NCI-H1105 treated with DMSO at 0.1 percent for 48 hours (cell line): ENCODE data around the gene ZNRF3.
"Not testable (repeated sequence)": the region's sequence is repeated elsewhere in the genome, so short reads cannot be mapped to it uniquely, and the experiment has no call there.

Experiments used
- DNase-seq: peaks from one replicate; lab custom pipeline; 2025; lab: John Stamatoyannopoulos, UW

The ZNRF3 gene

GRCh38 chr22:28908810-28909209 is 25.4 kb downstream of the ZNRF3 start:
- DNase-seq: not testable (repeated sequence)

DNA sequence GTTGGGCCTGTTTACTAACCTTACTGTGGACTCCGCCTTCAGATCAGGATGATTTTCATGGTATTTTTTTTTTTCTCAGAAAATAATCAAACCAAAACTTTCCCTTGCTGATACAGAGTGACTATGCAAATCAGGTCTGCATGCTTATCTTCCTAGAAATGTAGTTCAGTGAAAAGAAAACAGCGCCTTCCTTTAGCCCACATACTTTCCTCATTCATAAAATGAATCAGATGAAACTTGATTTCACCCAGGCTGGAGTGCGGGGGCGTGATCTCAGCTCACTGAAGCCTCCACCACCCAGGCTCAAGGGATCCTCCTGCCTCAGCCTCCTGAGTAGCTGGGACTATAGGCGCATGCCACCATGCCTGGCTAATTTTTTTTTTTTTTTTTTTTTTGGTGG is 26.0 kb downstream of the ZNRF3 start:
- DNase-seq: no peak

GRCh38 chr22:28910569-28911303 is 27.4 kb downstream of the ZNRF3 start:
- DNase-seq: no peak

DNA sequence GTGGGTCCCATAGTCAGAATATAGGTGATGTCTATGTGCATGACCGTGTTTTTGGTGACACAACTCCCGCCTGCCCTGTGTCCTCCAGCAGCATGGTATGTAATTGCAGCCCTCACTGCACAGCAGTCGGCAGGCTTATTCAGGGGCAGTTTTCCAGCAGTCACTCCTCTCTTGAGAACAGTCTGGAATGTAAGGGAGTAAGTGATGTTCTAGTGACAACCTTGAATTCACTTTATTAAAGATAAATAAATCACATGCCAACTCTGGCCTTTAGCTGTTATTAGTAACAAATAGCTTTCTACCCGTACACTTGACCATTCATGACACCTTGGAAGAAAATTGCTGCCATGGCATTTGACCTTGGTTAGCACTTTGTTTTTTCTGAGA is 27.9 kb downstream of the ZNRF3 start:
- DNase-seq: no peak

DNA sequence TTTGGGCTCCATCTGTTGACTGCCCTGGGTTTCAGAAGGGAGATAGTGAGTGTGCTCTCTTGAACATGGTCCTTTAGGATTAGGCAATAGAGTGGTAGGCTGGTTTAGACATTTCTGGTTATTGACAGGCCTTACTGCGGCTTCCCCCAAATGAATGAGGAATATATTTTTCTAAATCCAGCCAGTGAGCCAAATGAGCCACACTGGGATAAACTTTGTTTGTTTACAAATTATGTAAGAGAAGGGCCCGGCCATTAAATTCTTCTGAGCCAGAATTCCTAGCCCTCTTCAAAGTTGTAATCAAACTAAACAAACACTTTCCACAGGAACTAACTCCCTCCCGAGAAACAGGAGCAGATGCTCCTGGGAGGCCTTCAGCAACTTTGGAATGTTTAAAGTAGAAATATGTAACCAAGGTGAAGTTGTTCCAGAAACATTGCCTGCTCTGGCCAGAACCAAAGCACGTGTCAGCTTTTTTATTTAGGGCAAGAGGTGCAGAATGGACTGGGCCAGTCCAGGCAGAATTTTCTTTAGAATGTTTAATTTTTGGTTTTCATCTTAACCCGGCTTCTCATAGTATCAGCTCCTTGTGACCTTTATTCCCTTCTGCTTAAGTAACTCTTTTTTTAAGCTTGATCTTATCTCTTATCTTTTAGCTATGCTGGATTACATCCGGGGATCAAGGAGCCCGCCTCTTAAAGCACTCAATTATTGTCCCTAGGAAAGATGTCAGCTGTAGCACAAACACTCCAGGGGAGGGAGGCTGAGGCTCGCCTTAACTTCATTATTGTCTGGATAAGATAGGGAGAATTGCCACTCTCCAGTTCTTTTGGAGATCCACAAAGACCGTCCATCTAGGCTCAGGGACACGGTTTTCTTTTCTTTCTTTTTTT is 28.7 kb downstream of the ZNRF3 start:
- DNase-seq: no peak

DNA sequence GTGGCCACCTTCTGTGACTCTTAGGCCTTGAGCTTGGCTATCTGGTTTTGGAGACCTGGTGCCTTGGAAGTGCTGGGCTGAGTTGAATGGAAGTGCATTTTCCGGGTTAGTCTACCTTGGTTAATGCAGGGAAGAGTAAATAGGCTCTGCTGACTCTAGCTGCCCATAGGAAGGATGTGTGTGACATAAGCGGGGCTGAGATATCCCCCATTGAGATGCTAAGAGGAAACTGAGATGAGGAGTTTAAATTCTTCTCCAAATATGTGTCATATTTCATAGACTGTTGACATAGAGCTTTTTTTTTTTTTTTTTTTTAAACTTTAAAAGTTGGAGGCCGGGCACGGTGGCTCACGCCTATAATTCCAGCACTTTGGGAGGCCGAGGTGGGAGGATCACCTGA is 30.8 kb downstream of the ZNRF3 start:
- no peak for DNase-seq

- DNase-seq: no peak
Measured at GRCh38 chr22:28915969-28916368, 32.6 kb downstream of the ZNRF3 start.

DNA sequence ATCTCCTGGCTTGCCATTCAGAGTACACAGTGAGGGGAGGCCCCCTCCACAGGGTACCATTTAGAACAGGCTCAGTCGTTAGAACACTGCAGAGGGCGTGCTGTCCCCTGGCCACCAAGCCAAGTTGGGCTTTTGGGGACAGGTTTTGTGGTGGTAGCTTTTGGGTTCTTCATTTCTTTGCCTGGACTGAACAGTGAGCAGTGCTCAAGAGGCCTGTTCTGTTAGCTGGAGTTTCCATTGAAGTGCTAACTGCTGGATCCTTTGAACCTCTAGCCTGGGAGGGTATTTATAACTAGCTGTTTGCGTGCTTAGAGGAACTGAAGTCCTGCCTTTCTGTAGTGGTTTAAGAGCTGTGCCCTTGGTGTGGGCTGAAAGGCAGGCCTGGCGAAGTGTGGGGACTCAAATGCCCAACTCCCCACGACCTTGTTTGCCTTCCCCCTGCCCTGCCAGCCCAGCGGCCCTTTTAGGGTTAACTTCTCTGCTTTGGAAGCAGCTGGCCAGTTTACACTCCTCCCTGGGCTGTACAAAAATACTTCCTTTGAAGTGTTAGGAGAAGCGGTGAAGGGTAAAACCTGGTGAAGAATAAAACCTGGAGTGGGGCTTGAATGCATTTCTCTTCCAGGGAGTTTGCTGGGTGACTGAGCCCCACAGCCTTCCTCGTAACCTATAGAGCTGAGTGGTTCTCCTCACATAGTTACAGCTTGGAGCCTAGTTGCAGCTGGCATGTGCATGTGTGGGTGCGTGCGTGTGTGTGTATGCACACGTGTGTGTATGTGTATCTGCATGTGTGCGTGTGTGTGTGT is 34.6 kb downstream of the ZNRF3 start:
- peak; percentile 55 for DNase-seq

DNA sequence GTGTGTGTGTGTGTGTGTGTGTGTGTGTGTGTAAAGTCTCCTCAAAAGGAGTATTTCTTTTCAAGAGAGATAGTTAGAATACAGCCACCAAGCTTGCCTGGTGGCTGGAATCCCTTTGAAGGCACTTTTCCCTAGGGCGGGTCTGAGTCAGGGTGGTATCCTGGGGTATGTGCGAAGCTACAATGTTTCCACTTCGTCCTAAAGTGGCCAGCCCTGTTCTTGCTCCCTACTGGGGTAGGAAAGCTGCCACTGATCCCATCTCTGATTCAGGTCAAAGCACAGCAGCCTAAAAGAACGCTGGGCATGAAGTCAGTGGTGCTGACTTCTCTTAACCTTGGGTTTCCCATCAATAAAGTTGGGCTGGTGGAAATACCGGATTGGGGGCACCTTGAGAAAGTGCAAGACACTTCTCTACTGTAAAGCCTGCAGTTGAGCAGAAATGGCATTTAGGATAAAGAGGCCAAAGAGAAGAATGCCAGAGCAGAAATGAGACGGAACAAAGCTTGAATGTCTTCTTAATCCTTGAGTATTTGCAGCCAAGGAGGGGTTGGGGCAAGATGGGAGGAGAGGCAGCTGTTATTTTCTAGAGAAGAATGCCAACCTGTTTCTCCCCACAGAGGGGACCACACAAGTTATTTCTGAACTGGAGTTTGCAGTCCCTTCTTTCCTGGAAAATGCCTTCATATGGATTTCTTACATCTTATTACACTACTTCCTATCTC is 35.3 kb downstream of the ZNRF3 start:
- DNase-seq: no peak

GRCh38 chr22:28920757-28921584 is 37.6 kb downstream of the ZNRF3 start:
- DNase-seq: no peak

GRCh38 chr22:28921585-28921879 is 38.2 kb downstream of the ZNRF3 start:
- no peak for DNase-seq

- no peak for DNase-seq
Measured at GRCh38 chr22:28922540-28923244, 39.3 kb downstream of the ZNRF3 start.

DNA sequence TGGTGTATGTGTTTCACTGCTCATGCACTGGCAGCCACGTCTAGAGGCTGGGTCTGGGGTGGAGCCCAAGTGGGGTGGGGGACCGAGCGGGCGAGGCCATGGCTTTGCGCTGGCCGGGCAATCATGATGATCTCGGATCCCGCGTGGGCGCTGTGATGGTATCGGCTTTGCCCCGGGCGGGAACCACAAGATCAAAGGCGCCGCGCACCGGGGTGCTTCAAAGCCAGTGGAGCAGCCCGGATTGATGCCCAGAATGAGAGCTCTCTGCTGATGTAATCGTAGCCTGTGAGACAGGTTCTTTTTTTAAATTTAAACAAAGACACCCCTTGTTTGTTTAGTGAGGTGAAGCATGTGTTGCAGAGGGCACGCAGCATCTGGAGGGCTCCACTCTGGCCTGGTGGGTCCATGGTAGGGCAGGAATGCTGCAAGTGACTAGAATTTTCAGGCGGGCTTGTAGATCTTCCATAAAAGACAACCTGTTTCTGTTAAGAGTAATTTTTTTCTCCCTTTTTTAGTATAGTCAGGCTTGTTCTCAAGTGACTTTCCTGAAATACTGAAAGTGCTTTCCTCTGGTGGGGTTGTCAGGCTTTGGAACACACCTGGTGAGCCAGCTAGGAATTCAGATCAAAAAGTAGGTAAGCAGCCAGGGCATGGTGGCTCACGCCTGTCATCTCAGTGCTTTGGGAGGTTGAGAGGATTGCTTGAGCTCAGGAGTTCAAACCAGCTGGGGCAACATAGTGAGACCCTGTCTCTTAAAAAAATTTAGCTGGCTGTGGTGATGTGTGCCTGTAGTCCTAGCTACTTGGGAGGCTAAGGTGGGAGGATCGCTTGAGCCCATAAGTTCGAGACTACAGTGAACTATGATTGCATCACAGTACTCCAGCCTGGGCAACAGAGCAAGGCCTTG is 40.7 kb downstream of the ZNRF3 start:
- peak; percentile 67 for DNase-seq

- DNase-seq: no peak
Measured at GRCh38 chr22:28925916-28926315, 42.5 kb downstream of the ZNRF3 start.

GRCh38 chr22:28927630-28928029 is 44.3 kb downstream of the ZNRF3 start:
- no peak for DNase-seq

DNA sequence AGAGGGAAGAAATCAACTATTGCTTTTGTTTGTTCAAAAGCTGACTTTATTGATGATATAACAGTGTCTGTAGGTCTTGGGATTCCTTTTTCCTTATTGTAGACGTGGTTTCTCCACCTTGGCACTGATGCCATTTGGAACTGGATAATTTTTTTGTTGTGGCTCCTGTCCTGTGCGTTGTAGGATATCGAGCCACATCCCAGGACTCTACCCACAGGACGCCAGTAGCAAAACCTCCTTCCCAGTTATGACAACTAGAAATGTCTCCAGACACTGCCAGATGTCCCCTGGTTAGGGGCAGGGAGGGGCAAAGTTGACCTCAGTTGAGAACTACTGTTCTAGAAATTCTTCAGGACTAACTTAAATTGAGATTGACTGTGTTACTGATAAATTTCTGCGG is 45.8 kb downstream of the ZNRF3 start:
- no peak for DNase-seq

DNA sequence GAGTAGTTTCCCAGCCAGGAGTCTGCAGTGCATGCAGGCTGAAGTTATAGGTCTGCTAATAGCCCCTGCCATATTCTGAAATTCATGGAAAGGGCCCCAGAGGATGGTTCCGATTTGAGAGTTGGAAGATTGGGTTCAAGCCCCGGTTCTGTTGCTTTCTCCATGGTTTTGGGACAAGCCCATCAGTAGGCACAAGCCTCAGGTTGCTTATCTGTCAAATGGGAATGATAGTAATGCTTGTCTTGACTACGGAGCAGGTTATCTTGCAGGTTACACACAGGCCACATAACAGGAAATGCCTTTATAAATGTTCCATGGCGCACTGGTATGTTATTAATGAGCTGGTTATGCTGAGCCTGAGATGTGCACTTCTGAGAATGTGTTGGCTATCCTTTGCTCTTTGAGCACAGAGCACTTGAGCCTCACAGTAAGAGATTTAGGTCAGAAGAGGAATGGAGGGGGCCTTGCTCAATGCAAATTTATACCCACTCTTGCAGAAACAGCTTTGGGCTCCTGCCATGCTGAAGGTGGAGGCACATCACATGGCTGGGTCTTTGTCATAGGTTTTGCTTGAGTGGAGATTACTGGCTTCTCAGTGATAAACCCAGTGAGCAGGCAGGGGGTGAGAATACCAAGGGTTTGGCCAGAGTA is 47.1 kb downstream of the ZNRF3 start:
- no peak for DNase-seq

DNA sequence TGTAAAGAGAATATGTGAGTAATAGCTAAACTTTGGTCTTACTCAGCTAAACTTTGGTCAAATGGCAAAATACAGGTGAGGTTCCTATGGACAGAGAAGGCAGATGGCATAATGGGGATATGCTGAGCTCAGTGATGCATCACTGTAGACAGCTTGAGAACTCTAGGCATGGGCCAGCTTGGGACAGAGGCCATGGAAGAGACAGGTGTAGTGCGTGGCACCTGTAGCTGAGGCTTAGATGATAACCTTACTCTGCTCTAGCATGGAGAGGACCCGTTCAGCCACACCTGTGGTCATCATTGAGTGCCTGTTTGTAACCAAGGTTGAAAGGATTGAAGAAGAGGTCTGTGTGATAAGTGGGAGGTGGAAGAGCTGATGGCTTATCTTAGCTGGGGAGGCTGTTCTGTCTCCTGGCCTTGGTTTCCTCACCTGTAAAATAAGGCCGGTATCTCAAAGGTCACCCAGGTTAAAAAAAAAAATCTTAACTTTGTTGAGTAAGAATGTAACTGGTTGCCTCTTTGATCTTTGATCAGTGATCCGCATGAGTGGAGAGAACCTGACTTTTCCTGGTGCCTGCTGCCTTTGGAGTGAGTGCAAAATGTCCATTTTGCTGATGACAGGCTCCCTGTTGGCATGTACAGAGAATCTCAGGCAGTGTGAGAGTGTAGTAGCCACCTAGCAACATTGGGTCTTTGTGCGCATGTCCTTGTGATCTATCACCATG is 48.6 kb downstream of the ZNRF3 start:
- DNase-seq: no peak
